Measurements from ENCODE around the gene ARHGAP44. TPM values are rescaled to one million over a fixed set of nuclear protein-coding genes. Genes with fewer than 3 reads are reported as not detected.

Gene ARHGAP44
- total and polyA plus RNA-seq, 2 experiments from 2014 or later: 5.8 to 16.4 TPM

DNA sequence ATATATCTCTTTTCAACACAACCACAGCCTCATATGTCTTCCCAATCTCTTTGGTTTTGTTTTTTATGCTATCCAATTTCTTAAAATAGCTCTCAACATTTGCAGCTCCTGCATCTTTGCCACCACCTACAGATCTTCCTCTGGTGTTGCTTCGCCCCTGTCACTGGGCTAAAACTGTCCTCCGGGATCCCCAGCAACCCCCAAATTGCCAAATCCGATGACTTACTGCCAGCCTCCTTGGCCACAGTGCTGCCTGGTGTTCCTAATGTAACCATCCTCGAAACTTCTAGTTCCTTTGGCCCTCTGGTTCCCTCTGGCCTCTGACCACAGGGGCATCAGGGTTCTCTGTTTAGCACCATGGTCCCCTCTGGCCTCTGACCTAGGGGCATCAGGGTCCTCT, 157.7 kb downstream of the ARHGAP44 start:
- no peaks in the 10 kb centered on the region for H3F3A ChIP-seq (replicated peaks; ENCODE audit: low read depth)
- Mint-ChIP-seq H3K4me3 (no peak overlapping the region), H3K4me1 (no peaks in the 10 kb centered on the region), H3K36me3 (ENCODE audit: low read depth) (peaks cover 20% of the 10 kb centered on the region), H3K27ac (no peak overlapping the region), H3K27me3 (ENCODE audit: insufficient read depth, low read depth, poor library complexity) (peaks cover 3% of the 10 kb centered on the region), H3K9me3 (no peaks in the 10 kb centered on the region)
- no peak overlapping the region for H3K27ac ChIP-seq (ENCODE audit: low read depth)
- H4K20me1 ChIP-seq (replicated peaks; ENCODE audit: insufficient read depth): no peaks in the 10 kb centered on the region
- DNase-seq (ENCODE audit: low spot score) (no peak), ATAC-seq (no peak)
- H3K4me1 ChIP-seq (ENCODE audit: insufficient read depth): no peaks in the 10 kb centered on the region
- no peaks in the 10 kb centered on the region; the same call in 1 of the 2 replicates for H3K36me3 ChIP-seq (ENCODE audit: insufficient read depth)
- TF ChIP-seq CREB1 (CRISPR knock-in tag; IDR thresholded peaks at IDR 0.05; ENCODE audit: low read depth) (no peak), JUNB (IDR thresholded peaks at IDR 0.05; ENCODE audit: unreplicated experiment) (no peak), EZH2 (IDR thresholded peaks at IDR 0.05; ENCODE audit: low read depth, unreplicated experiment) (no peak), NANOG (IDR thresholded peaks at IDR 0.05; ENCODE audit: borderline replicate concordance) (no peak), ZNF114 (CRISPR knock-in tag; IDR thresholded peaks at IDR 0.05) (no peak), ZNF331 (CRISPR knock-in tag; IDR thresholded peaks at IDR 0.05; ENCODE audit: low read depth) (no peak), STAT1 (IDR thresholded peaks at IDR 0.05; ENCODE audit: unreplicated experiment) (no peak), EZH2phosphoT487 (IDR thresholded peaks at IDR 0.05; ENCODE audit: unreplicated experiment) (no peak), POLR2AphosphoS5 (IDR thresholded peaks at IDR 0.05; ENCODE audit: low read depth) (no peak)
- TF ChIP-seq, protein P1, sequence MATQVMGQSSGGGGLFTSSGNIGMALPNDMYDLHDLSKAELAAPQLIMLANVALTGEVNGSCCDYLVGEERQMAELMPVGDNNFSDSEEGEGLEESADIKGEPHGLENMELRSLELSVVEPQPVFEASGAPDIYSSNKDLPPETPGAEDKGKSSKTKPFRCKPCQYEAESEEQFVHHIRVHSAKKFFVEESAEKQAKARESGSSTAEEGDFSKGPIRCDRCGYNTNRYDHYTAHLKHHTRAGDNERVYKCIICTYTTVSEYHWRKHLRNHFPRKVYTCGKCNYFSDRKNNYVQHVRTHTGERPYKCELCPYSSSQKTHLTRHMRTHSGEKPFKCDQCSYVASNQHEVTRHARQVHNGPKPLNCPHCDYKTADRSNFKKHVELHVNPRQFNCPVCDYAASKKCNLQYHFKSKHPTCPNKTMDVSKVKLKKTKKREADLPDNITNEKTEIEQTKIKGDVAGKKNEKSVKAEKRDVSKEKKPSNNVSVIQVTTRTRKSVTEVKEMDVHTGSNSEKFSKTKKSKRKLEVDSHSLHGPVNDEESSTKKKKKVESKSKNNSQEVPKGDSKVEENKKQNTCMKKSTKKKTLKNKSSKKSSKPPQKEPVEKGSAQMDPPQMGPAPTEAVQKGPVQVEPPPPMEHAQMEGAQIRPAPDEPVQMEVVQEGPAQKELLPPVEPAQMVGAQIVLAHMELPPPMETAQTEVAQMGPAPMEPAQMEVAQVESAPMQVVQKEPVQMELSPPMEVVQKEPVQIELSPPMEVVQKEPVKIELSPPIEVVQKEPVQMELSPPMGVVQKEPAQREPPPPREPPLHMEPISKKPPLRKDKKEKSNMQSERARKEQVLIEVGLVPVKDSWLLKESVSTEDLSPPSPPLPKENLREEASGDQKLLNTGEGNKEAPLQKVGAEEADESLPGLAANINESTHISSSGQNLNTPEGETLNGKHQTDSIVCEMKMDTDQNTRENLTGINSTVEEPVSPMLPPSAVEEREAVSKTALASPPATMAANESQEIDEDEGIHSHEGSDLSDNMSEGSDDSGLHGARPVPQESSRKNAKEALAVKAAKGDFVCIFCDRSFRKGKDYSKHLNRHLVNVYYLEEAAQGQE (IDR thresholded peaks at IDR 0.05; ENCODE audit: unreplicated experiment): no peak
- TF ChIP-seq, protein P2, sequence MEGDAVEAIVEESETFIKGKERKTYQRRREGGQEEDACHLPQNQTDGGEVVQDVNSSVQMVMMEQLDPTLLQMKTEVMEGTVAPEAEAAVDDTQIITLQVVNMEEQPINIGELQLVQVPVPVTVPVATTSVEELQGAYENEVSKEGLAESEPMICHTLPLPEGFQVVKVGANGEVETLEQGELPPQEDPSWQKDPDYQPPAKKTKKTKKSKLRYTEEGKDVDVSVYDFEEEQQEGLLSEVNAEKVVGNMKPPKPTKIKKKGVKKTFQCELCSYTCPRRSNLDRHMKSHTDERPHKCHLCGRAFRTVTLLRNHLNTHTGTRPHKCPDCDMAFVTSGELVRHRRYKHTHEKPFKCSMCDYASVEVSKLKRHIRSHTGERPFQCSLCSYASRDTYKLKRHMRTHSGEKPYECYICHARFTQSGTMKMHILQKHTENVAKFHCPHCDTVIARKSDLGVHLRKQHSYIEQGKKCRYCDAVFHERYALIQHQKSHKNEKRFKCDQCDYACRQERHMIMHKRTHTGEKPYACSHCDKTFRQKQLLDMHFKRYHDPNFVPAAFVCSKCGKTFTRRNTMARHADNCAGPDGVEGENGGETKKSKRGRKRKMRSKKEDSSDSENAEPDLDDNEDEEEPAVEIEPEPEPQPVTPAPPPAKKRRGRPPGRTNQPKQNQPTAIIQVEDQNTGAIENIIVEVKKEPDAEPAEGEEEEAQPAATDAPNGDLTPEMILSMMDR (conservative IDR thresholded peaks at IDR 0.05; ENCODE audit: low read depth in 2 of 2): no peak
- TF ChIP-seq, protein P3, sequence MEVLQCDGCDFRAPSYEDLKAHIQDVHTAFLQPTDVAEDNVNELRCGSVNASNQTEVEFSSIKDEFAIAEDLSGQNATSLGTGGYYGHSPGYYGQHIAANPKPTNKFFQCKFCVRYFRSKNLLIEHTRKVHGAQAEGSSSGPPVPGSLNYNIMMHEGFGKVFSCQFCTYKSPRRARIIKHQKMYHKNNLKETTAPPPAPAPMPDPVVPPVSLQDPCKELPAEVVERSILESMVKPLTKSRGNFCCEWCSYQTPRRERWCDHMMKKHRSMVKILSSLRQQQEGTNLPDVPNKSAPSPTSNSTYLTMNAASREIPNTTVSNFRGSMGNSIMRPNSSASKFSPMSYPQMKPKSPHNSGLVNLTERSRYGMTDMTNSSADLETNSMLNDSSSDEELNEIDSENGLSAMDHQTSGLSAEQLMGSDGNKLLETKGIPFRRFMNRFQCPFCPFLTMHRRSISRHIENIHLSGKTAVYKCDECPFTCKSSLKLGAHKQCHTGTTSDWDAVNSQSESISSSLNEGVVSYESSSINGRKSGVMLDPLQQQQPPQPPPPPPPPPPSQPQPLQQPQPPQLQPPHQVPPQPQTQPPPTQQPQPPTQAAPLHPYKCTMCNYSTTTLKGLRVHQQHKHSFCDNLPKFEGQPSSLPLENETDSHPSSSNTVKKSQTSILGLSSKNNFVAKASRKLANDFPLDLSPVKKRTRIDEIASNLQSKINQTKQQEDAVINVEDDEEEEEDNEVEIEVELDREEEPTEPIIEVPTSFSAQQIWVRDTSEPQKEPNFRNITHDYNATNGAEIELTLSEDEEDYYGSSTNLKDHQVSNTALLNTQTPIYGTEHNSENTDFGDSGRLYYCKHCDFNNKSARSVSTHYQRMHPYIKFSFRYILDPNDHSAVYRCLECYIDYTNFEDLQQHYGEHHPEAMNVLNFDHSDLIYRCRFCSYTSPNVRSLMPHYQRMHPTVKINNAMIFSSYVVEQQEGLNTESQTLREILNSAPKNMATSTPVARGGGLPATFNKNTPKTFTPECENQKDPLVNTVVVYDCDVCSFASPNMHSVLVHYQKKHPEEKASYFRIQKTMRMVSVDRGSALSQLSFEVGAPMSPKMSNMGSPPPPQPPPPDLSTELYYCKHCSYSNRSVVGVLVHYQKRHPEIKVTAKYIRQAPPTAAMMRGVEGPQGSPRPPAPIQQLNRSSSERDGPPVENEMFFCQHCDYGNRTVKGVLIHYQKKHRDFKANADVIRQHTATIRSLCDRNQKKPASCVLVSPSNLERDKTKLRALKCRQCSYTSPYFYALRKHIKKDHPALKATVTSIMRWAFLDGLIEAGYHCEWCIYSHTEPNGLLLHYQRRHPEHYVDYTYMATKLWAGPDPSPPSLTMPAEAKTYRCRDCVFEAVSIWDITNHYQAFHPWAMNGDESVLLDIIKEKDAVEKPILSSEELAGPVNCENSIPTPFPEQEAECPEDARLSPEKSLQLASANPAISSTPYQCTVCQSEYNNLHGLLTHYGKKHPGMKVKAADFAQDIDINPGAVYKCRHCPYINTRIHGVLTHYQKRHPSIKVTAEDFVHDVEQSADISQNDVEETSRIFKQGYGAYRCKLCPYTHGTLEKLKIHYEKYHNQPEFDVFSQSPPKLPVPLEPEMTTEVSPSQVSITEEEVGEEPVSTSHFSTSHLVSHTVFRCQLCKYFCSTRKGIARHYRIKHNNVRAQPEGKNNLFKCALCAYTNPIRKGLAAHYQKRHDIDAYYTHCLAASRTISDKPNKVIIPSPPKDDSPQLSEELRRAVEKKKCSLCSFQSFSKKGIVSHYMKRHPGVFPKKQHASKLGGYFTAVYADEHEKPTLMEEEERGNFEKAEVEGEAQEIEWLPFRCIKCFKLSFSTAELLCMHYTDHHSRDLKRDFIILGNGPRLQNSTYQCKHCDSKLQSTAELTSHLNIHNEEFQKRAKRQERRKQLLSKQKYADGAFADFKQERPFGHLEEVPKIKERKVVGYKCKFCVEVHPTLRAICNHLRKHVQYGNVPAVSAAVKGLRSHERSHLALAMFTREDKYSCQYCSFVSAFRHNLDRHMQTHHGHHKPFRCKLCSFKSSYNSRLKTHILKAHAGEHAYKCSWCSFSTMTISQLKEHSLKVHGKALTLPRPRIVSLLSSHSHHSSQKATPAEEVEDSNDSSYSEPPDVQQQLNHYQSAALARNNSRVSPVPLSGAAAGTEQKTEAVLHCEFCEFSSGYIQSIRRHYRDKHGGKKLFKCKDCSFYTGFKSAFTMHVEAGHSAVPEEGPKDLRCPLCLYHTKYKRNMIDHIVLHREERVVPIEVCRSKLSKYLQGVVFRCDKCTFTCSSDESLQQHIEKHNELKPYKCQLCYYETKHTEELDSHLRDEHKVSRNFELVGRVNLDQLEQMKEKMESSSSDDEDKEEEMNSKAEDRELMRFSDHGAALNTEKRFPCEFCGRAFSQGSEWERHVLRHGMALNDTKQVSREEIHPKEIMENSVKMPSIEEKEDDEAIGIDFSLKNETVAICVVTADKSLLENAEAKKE (CRISPR knock-in tag; IDR thresholded peaks at IDR 0.05): no peak
- TF ChIP-seq, protein P4, sequence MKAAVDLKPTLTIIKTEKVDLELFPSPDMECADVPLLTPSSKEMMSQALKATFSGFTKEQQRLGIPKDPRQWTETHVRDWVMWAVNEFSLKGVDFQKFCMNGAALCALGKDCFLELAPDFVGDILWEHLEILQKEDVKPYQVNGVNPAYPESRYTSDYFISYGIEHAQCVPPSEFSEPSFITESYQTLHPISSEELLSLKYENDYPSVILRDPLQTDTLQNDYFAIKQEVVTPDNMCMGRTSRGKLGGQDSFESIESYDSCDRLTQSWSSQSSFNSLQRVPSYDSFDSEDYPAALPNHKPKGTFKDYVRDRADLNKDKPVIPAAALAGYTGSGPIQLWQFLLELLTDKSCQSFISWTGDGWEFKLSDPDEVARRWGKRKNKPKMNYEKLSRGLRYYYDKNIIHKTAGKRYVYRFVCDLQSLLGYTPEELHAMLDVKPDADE (IDR thresholded peaks at IDR 0.05): no peak
- no peak overlapping the region for H3K4me2 ChIP-seq
- no peak overlapping the region for H3K4me3 ChIP-seq
- H3K9me2 ChIP-seq (ENCODE audit: insufficient read depth): no peaks in the 10 kb centered on the region
- H2AFZ ChIP-seq: no peak overlapping the region
- H3K27me3 ChIP-seq (ENCODE audit: insufficient read depth): no peaks in the 10 kb centered on the region
- no peaks in the 10 kb centered on the region for H3K79me2 ChIP-seq (replicated peaks; ENCODE audit: insufficient read depth)

Measured in GM23338 (cell line).